Fibroblast of skin of right biceps (primary cell): Measurements from ENCODE around the gene NOL4L.
A peak's percentile ranks its signal among the peaks of the same experiment; 100 is the strongest.
"Not testable (repeated sequence)": the region's sequence is repeated elsewhere in the genome, so short reads cannot be mapped to it uniquely, and the experiment has no call there.

Experiments
- DNase-seq: peaks from one replicate; pipeline ENCODE4 v3.0.0-alpha.2; 2013

NOL4L gene

DNA sequence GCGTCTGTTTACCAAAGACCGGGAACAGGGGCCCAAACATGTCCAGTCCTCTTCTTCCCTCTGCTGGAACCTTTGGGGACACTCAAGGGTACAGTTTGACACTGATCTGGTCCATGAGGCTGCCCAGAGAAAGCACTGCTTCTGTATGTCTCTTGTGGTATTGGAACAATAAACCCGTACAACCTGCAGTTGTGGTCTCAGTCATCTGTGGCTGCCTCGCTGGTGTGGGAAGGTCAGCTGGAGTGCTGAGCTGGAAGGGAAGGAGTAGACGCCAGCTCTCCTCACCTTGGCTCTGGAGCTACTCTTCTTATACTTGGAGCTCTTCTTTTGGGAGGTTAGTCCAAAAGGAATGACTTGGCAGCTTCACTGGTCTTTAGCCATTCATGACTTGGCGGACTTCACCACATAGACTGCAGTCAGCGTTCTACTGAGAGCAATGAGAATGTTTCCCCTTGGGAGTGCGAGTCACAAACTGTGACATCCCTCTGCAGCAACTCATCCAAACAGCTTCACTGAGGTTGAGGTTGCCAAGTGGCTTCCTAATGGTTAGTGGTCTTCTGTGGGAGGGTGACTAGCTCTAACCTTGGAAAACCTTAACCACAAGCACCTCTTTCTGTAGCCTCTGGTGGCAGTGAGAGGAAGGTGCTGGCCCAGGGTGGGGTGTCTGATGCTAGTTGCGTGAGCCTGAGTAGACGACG is 145.9 kb downstream of the NOL4L start:
- DNase-seq = peak; percentile 96

- no peak for DNase-seq
These were observed 146.7 kb downstream of the NOL4L start for GRCh38 chr20:32438331-32438858.

DNA sequence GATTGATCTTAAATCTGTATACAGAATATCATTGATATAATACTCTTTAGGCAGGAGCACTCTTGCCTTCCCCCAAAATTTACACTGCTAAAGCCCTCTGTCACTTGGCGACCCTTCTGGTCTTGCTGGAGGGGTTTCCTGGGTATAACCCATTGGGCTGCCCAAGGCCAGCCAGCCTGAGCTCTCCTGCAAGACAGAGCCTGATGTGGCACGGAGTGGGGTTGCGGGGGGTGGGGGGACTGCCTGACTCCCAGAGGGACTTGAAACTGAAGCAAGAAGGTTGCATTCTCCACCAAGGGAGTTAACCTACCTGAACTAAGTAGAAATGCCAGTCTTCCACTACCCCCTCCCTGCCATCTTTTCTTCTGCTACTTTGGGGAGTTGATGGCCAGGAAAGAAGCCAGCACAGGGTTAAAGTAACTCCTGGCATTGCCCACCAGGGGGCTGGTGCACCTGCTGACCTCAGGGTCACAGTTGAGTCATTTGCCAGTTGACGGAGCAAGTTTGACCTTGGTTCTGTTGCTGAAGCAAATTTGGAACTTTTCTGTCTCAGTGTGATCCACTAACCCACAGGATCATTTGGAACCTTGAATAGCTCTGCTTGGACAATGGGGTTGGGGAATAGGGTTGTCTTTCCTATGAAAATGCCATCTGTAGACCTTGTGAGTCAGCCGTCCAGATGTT is 147.6 kb downstream of the NOL4L start:
- DNase-seq = no peak

- no peak for DNase-seq
These were observed 148.2 kb downstream of the NOL4L start for GRCh38 chr20:32436968-32437367.

DNA sequence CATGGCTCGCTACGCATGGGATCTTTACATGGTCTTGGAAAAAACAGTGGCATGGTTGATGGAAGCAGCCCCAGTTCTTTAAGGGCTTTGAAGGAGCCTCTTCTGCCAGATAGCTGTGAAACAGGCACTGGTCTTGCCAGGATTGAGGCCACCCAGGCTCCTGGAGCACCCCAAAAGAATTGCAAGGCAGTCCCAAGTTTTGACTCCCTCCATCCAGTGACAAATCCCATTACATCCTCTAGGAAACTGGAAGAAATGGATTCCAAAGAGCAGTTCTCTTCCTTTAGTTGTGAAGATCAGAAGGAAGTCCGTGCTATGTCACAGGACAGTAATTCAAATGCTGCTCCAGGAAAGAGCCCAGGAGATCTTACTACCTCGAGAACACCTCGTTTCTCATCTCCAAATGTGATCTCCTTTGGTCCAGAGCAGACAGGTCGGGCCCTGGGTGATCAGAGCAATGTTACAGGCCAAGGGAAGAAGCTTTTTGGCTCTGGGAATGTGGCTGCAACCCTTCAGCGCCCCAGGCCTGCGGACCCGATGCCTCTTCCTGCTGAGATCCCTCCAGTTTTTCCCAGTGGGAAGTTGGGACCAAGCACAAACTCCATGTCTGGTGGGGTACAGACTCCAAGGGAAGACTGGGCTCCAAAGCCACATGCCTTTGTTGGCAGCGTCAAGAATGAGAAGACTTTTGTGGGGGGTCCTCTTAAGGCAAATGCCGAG is 148.8 kb downstream of the NOL4L start:
- no peak for DNase-seq

DNA sequence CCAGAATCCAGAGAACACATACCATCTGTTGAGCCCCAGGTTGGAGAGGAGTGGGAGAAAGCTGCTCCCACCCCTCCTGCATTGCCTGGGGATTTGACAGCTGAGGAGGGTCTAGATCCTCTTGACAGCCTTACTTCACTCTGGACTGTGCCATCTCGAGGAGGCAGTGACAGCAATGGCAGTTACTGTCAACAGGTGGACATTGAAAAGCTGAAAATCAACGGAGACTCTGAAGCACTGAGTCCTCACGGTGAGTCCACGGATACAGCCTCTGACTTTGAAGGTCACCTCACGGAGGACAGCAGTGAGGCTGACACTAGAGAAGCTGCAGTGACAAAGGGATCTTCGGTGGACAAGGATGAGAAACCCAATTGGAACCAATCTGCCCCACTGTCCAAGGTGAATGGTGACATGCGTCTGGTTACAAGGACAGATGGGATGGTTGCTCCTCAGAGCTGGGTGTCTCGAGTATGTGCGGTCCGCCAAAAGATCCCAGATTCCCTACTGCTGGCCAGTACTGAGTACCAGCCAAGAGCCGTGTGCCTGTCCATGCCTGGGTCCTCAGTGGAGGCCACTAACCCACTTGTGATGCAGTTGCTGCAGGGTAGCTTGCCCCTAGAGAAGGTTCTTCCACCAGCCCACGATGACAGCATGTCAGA is 149.6 kb downstream of the NOL4L start:
- no peak for DNase-seq

GRCh38 chr20:32434434-32434833 is 150.7 kb downstream of the NOL4L start:
- no peak for DNase-seq

DNA sequence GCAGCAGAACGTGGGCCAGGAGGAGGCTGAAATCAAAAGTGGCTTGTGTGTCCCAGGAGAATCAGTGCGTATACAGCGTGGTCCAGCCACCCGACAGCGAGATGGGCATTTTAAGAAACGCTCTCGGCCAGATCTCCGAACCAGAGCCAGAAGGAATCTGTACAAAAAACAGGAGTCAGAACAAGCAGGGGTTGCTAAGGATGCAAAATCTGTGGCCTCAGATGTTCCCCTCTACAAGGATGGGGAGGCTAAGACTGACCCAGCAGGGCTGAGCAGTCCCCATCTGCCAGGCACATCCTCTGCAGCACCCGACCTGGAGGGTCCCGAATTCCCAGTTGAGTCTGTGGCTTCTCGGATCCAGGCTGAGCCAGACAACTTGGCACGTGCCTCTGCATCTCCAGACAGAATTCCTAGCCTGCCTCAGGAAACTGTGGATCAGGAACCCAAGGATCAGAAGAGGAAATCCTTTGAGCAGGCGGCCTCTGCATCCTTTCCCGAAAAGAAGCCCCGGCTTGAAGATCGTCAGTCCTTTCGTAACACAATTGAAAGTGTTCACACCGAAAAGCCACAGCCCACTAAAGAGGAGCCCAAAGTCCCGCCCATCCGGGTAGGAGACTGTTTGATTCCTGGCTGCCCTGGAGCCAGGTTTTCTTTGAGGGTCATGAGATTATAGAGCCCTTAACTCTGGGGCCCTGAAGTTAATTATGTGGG is 151.7 kb downstream of the NOL4L start:
- no peak for DNase-seq

DNA sequence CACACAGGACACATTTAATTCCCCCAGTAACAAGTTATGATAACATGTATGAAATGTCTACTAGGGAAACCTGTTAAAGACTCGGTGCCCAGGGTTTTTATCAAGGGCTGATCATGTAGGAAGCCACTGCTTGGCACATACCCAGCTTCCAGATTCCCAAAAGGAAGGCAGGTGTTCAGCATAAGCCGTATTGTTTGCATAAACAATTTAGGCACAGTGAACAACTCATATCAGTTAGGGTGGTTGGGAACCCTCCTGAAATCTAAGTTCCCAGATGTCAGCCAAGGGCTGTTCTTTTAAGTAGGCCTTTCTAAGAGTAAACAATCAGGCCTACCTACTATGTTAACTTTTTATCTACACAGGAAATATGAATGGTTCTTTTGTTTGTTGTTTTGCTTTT is 152.9 kb downstream of the NOL4L start:
- DNase-seq = no peak

- DNase-seq = no peak
These were observed 153.7 kb downstream of the NOL4L start for GRCh38 chr20:32431457-32431856.

- DNase-seq = no peak
These were observed 155.3 kb downstream of the NOL4L start for GRCh38 chr20:32429745-32430360.

GRCh38 chr20:32429343-32429742 is 155.8 kb downstream of the NOL4L start:
- no peak for DNase-seq

DNA sequence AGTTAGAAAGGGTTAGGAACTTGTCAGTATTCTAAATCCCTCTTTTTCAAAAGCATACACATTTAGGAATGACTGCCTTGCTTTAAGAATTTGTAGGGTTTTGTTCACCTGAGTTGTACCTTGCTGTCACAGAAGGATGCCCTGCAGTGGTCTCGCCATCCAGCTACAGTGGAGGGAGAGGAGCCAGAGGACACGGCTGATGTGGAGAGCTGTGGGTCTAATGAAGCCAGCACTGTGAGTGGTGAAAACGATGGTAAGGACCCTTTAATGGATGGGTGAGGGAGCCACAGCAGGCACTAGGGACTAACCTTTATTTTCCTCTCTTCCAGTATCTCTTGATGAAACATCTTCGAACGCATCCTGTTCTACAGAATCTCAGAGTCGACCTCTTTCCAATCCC is 157.1 kb downstream of the NOL4L start:
- DNase-seq = no peak

GRCh38 chr20:32421290-32421689 is 163.8 kb downstream of the NOL4L start:
- no peak for DNase-seq

DNA sequence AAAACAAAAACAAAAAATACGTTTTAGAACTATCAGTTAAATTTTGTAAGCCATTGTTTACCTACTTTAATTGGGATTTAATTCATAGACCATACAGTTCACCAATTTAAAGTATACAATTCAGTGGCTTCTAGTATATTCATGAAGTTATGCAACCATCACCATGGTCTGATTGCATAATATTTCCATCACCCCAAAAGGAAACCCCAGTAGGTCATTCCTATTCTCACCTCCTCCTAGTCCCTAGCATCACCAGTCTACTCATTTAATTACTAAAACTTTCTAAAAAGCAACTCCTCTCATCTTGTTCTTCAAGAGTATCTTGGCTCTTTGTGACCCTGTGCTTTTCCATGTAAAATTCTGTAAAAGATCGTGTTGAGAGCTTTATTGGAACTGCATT is 166.8 kb downstream of the NOL4L start:
- no peak for DNase-seq

- DNase-seq = no peak
These were observed 168.9 kb downstream of the NOL4L start for GRCh38 chr20:32416206-32416605.

DNA sequence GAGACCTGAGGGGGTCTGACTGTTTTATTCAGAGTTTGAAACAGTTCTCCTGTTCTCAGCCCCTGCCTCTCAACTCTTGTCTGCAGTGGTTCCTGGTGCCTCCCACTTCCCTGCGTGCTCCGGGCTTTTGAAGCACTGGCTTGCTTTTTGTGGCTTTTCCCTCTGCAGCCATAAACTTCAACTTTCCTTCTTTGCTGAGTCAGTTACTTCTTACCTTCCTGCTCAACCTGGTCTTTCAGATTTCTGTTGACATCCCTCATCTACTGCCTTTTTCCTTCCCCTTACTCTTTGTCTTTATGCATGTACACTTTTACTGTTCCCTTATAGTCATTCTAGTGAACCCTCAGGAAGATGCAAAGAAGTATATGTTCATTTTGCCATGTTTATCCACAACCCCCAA is 169.6 kb downstream of the NOL4L start:
- DNase-seq = no peak

GRCh38 chr20:32411955-32412706 is 173.0 kb downstream of the NOL4L start:
- DNase-seq = no peak

GRCh38 chr20:32407131-32407750 is 177.9 kb downstream of the NOL4L start:
- DNase-seq = not testable (repeated sequence)

- DNase-seq = no peak
These were observed 178.4 kb downstream of the NOL4L start for GRCh38 chr20:32406701-32407100.

DNA sequence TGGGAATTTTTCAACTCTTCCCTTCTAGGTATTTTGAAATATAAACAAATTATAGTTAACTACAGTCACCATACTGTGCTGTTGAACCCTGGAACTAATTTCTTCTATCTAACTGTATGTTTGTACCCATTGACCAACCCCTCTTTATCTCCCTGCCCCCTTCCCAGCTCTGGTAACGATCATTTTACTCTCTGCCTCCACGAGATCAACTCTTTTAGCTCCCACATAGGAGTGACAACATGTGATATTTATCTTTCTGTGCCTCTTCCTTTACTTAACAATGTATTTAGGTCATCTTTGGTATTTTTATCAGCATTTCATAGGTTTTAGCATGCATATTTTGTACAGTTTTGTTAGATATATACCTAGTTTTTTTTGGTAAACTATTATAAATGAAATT is 181.1 kb downstream of the NOL4L start:
- DNase-seq = no peak
